Measurements from ENCODE around the gene PXDN.

PXDN gene

GRCh38 chr2:1755436-1756191, 11.3 kb upstream of the PXDN start:
- DNase-seq (ENCODE audit: low spot score): peak; percentile 90

GRCh38 chr2:1754461-1755170, 10.3 kb upstream of the PXDN start:
- no peak for DNase-seq (ENCODE audit: low spot score)

GRCh38 chr2:1754046-1754445, 9.7 kb upstream of the PXDN start:
- no peak for DNase-seq (ENCODE audit: low spot score)

GRCh38 chr2:1752751-1753150, 8.4 kb upstream of the PXDN start:
- DNase-seq (ENCODE audit: low spot score): no peak

GRCh38 chr2:1751767-1752725, 7.7 kb upstream of the PXDN start:
- DNase-seq (ENCODE audit: low spot score): no peak

- DNase-seq (ENCODE audit: low spot score): peak; percentile 84
Measured at GRCh38 chr2:1750933-1751766, 6.8 kb upstream of the PXDN start.

GRCh38 chr2:1750270-1750932, 6.1 kb upstream of the PXDN start:
- no peak for DNase-seq (ENCODE audit: low spot score)

GRCh38 chr2:1749489-1750119, 5.3 kb upstream of the PXDN start:
- DNase-seq (ENCODE audit: low spot score): no peak

GRCh38 chr2:1748741-1749488, 4.6 kb upstream of the PXDN start:
- DNase-seq (ENCODE audit: low spot score): no peak

- DNase-seq (ENCODE audit: low spot score): peak; percentile 38
Measured at GRCh38 chr2:1748176-1748740, 3.9 kb upstream of the PXDN start.

GRCh38 chr2:1747065-1747941, 3.0 kb upstream of the PXDN start:
- DNase-seq (ENCODE audit: low spot score): no peak

- no peak for DNase-seq (ENCODE audit: low spot score)
Measured at GRCh38 chr2:1746174-1747064, 2.1 kb upstream of the PXDN start.

- no peak for DNase-seq (ENCODE audit: low spot score)
Measured at GRCh38 chr2:1745171-1746023, 1.1 kb upstream of the PXDN start.

- no peak for DNase-seq (ENCODE audit: low spot score)
Measured at GRCh38 chr2:1744151-1744445, 217 bp downstream of the PXDN start.

- DNase-seq (ENCODE audit: low spot score): peak; percentile 60
Measured at GRCh38 chr2:1743396-1744150, 742 bp downstream of the PXDN start.
